Upper lobe of right lung (tissue), 1 donor: ENCODE measurements around the gene ESRRA. TPM values are rescaled to one million over a fixed set of nuclear protein-coding genes. Genes with fewer than 3 reads are reported as not detected.
"Not testable (repeated sequence)": the region's sequence is repeated elsewhere in the genome, so short reads cannot be mapped to it uniquely, and the experiment has no call there.

Source experiments
- ATAC-seq: fragments of 200-7000 bp; cut with Tn5 transposase; one replicate; pipeline ENCODE4 v1.9.1; 2020; ENCODE audit warnings: mild to moderate bottlenecking, moderate library complexity
- DNase-seq: peaks from one replicate; pipeline ENCODE4 v3.0.0-alpha.2; 2020
- H3K27ac ChIP-seq: fragments of 200-600 bp; one replicate; pipeline ENCODE4 v1.8.0; 2022
- H3K27me3 ChIP-seq: fragments of 200-600 bp; one replicate; pipeline ENCODE4 v1.8.0; 2022; ENCODE audit warnings: mild to moderate bottlenecking
- H3K36me3 ChIP-seq: fragments of 200-600 bp; one replicate; pipeline ENCODE4 v1.8.0; 2022
- H3K4me1 ChIP-seq: fragments of 200-600 bp; one replicate; pipeline ENCODE4 v1.8.0; 2022
- H3K4me3 ChIP-seq: fragments of 200-600 bp; one replicate; pipeline ENCODE4 v1.8.0; 2022; ENCODE audit warnings: mild to moderate bottlenecking
- H3K9me3 ChIP-seq: fragments of 200-600 bp; one replicate; pipeline ENCODE4 v1.8.0; 2022
- intact Hi-C: fragments of 100-400 bp; cut with DNase I; formaldehyde crosslinking; loops from one replicate; pipeline ENCODE4 v1.11.0; 2022
- total RNA-seq: library from RNA; stranded (reverse); fragmentation: NEBNext Ultra II Directional; extraction: Animal tissue kit (Norgen Biotek cat#: 25700); gene quantifications from one replicate; pipeline ENCODE4 v1.2.1, GENCODE V29; 2021
- TF ChIP-seq, protein P1 (sequence below): fragments of 200-600 bp; IDR thresholded peaks from one replicate; pipeline ENCODE4 v1.8.0; 2022; ENCODE audit warnings: antibody characterized with exemption
- donor health status: DM: no; HTN: yes; CAD: no; lungs with severe emphysema.

ESRRA gene
- total RNA-seq, 1 donor from 2014 or later, result 51.9 TPM

DNA sequence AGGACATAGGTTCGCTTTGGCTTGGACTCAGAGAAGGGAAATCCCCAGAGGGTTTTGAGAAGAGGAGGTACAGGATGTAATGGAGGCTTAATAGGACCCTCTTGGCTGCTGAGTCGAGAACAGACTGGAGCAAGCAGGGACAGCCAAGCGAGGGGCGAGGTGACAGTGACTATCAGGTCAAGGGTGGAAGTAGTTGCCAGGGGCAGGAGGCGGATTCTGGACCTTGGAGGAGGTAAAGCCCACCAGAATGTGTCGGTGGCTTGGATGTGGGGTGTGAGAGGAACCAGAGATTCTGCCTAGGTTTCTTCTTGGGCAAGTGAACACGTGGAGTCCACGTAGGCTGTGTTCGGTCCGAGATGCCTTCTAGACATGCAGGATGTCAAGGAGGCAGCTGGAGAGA is 7.6 kb downstream of the ESRRA start:
- Histone ChIP-seq H3K27ac (peak overlapping the region; percentile 36), H3K27me3 (no peaks in the 10 kb centered on the region), H3K4me3 (no peak overlapping the region), H3K4me1 (peaks cover 11% of the 10 kb centered on the region), H3K9me3 (no peaks in the 10 kb centered on the region), H3K36me3 (peaks cover 26% of the 10 kb centered on the region)
- no peak for DNase-seq
- TF ChIP-seq, protein P1, sequence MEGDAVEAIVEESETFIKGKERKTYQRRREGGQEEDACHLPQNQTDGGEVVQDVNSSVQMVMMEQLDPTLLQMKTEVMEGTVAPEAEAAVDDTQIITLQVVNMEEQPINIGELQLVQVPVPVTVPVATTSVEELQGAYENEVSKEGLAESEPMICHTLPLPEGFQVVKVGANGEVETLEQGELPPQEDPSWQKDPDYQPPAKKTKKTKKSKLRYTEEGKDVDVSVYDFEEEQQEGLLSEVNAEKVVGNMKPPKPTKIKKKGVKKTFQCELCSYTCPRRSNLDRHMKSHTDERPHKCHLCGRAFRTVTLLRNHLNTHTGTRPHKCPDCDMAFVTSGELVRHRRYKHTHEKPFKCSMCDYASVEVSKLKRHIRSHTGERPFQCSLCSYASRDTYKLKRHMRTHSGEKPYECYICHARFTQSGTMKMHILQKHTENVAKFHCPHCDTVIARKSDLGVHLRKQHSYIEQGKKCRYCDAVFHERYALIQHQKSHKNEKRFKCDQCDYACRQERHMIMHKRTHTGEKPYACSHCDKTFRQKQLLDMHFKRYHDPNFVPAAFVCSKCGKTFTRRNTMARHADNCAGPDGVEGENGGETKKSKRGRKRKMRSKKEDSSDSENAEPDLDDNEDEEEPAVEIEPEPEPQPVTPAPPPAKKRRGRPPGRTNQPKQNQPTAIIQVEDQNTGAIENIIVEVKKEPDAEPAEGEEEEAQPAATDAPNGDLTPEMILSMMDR, result no peak
- intact Hi-C loops, result no loop called here
- no peak for ATAC-seq

DNA sequence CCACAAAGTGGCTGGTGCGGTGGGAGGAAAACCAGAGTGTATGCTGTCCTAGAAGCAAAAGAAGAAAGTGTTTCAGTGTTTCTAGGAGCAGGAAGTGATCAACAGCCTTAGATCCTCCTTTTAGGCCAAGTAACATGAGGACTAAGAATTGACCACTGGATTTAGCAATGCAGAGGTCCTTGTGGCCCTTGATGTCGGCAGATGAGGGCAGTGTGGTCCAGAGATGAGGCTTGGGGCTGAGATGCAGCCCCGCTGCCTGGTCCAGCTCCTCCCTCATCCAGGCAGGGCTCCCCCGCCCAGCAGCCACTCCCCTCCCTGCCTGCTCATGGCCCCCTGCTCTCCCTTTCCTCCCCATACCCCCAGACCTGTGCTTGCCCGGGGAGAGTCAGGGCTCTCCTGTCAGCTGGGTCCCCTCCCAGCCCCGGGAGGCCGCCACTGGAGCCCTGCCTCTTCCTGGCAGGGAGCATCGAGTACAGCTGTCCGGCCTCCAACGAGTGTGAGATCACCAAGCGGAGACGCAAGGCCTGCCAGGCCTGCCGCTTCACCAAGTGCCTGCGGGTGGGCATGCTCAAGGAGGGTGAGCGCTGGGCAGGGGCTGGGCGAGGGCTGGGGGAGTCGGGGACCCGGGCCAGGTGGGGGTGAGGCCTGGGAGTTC is 8.3 kb downstream of the ESRRA start:
- peaks cover 24% of the 10 kb centered on the region for H3K36me3 ChIP-seq
- DNase-seq (peak; percentile 69), ATAC-seq (no peak)
- intact Hi-C loops, result no loop called here
- H3K9me3 ChIP-seq, result no peaks in the 10 kb centered on the region
- H3K4me3 ChIP-seq, result peak overlapping the region; percentile 8
- peaks cover 11% of the 10 kb centered on the region for H3K4me1 ChIP-seq
- H3K27ac ChIP-seq, result peak overlapping the region; percentile 36
- TF ChIP-seq, protein P1, result no peak
- H3K27me3 ChIP-seq, result no peaks in the 10 kb centered on the region

DNA sequence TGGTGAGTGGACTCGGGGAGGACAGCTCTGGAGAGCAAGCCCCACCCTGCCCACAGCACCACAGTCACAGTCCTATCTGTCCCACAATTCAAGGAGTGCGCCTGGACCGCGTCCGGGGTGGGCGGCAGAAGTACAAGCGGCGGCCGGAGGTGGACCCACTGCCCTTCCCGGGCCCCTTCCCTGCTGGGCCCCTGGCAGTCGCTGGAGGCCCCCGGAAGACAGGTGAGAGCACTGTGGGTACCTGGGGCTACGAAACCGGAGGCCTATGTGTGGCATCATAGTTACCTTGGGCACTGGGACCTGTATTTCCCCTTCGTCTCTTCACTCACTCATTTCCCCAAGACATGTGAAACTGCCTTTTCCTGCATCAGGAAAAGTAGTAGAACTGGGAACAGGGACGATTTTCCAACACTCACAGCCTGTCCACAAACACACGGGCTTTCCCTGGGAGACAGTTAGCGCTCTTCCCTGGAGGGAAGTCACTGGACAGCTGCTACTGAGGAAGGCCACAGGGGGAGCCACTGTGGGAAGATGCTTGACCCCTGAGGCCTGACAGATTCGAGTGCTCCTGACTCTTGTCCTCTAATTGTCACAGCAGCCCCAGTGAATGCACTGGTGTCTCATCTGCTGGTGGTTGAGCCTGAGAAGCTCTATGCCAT is 9.0 kb downstream of the ESRRA start:
- Histone ChIP-seq H3K27me3 (no peaks in the 10 kb centered on the region), H3K36me3 (peaks cover 24% of the 10 kb centered on the region), H3K4me3 (no peak overlapping the region), H3K9me3 (no peaks in the 10 kb centered on the region), H3K4me1 (peaks cover 16% of the 10 kb centered on the region), H3K27ac (peak overlapping the region; percentile 36)
- TF ChIP-seq, protein P1, result no peak
- intact Hi-C loops, result no loop called here
- ATAC-seq (no peak), DNase-seq (no peak)

DNA sequence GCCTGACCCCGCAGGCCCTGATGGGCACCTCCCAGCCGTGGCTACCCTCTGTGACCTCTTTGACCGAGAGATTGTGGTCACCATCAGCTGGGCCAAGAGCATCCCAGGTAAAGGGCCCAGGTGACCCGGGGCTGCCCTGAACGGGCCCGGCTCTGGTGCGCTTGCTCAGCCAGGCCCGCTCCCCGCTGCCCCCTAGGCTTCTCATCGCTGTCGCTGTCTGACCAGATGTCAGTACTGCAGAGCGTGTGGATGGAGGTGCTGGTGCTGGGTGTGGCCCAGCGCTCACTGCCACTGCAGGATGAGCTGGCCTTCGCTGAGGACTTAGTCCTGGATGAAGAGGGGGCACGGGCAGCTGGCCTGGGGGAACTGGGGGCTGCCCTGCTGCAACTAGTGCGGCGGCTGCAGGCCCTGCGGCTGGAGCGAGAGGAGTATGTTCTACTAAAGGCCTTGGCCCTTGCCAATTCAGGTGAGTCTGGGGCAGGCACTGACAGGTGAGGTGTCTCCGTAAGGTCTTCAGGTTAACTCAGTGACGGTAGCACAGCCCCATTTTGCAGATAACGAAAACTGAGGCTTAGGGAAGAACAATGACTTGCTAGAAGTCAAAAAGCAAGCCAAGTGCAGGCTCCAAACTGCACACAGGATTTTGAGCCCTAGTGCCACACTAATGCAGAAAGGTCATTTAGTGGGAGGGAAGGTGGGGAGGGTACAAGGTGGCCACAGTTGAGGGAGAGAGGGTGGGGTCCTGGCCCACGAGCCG is 9.7 kb downstream of the ESRRA start:
- no peaks in the 10 kb centered on the region for H3K27me3 ChIP-seq
- H3K27ac ChIP-seq, result no peak overlapping the region
- H3K4me3 ChIP-seq, result no peak overlapping the region
- DNase-seq, result no peak
- no peaks in the 10 kb centered on the region for H3K9me3 ChIP-seq
- TF ChIP-seq, protein P1, result no peak
- no peak for ATAC-seq
- peaks cover 22% of the 10 kb centered on the region for H3K4me1 ChIP-seq
- intact Hi-C loops, result no loop called here
- H3K36me3 ChIP-seq, result peaks cover 24% of the 10 kb centered on the region

DNA sequence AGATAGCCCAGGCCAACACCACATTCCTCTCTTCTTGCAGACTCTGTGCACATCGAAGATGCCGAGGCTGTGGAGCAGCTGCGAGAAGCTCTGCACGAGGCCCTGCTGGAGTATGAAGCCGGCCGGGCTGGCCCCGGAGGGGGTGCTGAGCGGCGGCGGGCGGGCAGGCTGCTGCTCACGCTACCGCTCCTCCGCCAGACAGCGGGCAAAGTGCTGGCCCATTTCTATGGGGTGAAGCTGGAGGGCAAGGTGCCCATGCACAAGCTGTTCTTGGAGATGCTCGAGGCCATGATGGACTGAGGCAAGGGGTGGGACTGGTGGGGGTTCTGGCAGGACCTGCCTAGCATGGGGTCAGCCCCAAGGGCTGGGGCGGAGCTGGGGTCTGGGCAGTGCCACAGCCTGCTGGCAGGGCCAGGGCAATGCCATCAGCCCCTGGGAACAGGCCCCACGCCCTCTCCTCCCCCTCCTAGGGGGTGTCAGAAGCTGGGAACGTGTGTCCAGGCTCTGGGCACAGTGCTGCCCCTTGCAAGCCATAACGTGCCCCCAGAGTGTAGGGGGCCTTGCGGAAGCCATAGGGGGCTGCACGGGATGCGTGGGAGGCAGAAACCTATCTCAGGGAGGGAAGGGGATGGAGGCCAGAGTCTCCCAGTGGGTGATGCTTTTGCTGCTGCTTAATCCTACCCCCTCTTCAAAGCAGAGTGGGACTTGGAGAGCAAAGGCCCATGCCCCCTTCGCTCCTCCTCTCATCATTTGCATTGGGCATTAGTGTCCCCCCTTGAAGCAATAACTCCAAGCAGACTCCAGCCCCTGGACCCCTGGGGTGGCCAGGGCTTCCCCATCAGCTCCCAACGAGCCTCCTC is 10.6 kb downstream of the ESRRA start:
- intact Hi-C loops, result not testable (repeated sequence)

More for the DNA sequence above, 10.6 kb downstream of the ESRRA start:
- not testable (repeated sequence) for H3K9me3 ChIP-seq, H3K27ac ChIP-seq, DNase-seq, H3K4me3 ChIP-seq, ATAC-seq, H3K27me3 ChIP-seq
- Histone ChIP-seq H3K36me3 (peaks cover 24% of the 10 kb centered on the region), H3K4me1 (peaks cover 22% of the 10 kb centered on the region)
